Left kidney (tissue), 8 donors: ENCODE data around the gene PWWP2A. TPM values are rescaled to one million over a fixed set of nuclear protein-coding genes. Genes with fewer than 3 reads are reported as not detected.
"Not testable (repeated sequence)": the region's sequence is repeated elsewhere in the genome, so short reads cannot be mapped to it uniquely, and the experiment has no call there.

ENCODE experiments used
- DNase-seq: peaks from one replicate; pipeline ENCODE4 v3.0.0-alpha.2; 2013
- long read RNA-seq, 8 donors: transcript quantifications; one replicate each; lab custom pipeline, GENCODE V29; 2026
- polyA plus RNA-seq: library from polyadenylated mRNA; unstranded; fragments of 120-200 nt; gene quantifications from one replicate; pipeline ENCODE4 v1.2.1, GENCODE V29; 2013; ENCODE audit not compliant: insufficient read length

Gene PWWP2A
- 32.9 TPM for polyA plus RNA-seq
- long read RNA-seq, donor 1, transcript PWWP2A-201 (2 exons, 3,346 nt): major isoform, 11 of 15 reads
- long read RNA-seq, donor 1, partial matches to known transcripts: 0 of 15 reads
- long read RNA-seq, donor 1, other reads (novel, unspliced or antisense): 0 of 15 reads
- long read RNA-seq, donor 2, transcript PWWP2A-201 (2 exons, 3,346 nt): major isoform, 11 of 12 reads
- long read RNA-seq, donor 2, partial matches to known transcripts: 0 of 12 reads
- long read RNA-seq, donor 2, other reads (novel, unspliced or antisense): 0 of 12 reads
- long read RNA-seq, donor 3, transcript PWWP2A-201 (2 exons, 3,346 nt): major isoform, 5 of 8 reads
- long read RNA-seq, donor 3, partial matches to known transcripts: 0 of 8 reads
- long read RNA-seq, donor 3, other reads (novel, unspliced or antisense): 0 of 8 reads
- long read RNA-seq, donor 4, partial matches to known transcripts: 0 of 1 reads
- long read RNA-seq, donor 4, other reads (novel, unspliced or antisense): 0 of 1 reads
- long read RNA-seq, donor 5, transcript PWWP2A-201 (2 exons, 3,346 nt): major isoform, 7 of 11 reads
- long read RNA-seq, donor 5, partial matches to known transcripts: 0 of 11 reads
- long read RNA-seq, donor 5, other reads (novel, unspliced or antisense): 0 of 11 reads
- long read RNA-seq, donor 6, transcript PWWP2A-201 (2 exons, 3,346 nt): major isoform, 16 of 17 reads
- long read RNA-seq, donor 6, partial matches to known transcripts: 0 of 17 reads
- long read RNA-seq, donor 6, other reads (novel, unspliced or antisense): 0 of 17 reads
- long read RNA-seq, donor 7, transcript PWWP2A-201 (2 exons, 3,346 nt): major isoform, 7 of 10 reads
- long read RNA-seq, donor 7, partial matches to known transcripts: 0 of 10 reads
- long read RNA-seq, donor 7, other reads (novel, unspliced or antisense): 0 of 10 reads
- long read RNA-seq, donor 8, partial matches to known transcripts: 0 of 4 reads
- long read RNA-seq, donor 8, other reads (novel, unspliced or antisense): 0 of 4 reads

- DNase-seq: peak; percentile 100
These were observed at the start of gene PWWP2A for GRCh38 chr5:160119142-160119904. PWWP2A (minus strand) TSS chr5:160119450; CDS start chr5:160119388, 62 bp downstream.

GRCh38 chr5:160167624-160168165 is 48.4 kb upstream of the PWWP2A start:
- no peak for DNase-seq

- no peak for DNase-seq
These were observed 47.8 kb upstream of the PWWP2A start for GRCh38 chr5:160166973-160167623.

- DNase-seq: no peak
These were observed 47.1 kb upstream of the PWWP2A start for GRCh38 chr5:160166069-160166972.

- no peak for DNase-seq
These were observed 46.2 kb upstream of the PWWP2A start for GRCh38 chr5:160165137-160166068.

GRCh38 chr5:160162910-160163309 is 43.7 kb upstream of the PWWP2A start:
- DNase-seq: no peak

GRCh38 chr5:160161626-160162025 is 42.4 kb upstream of the PWWP2A start:
- no peak for DNase-seq

GRCh38 chr5:160160875-160161274 is 41.6 kb upstream of the PWWP2A start:
- DNase-seq: not testable (repeated sequence)

GRCh38 chr5:160159991-160160792 is 40.9 kb upstream of the PWWP2A start:
- no peak for DNase-seq

- no peak for DNase-seq
These were observed 38.8 kb upstream of the PWWP2A start for GRCh38 chr5:160158087-160158486.

GRCh38 chr5:160155017-160155750 is 35.9 kb upstream of the PWWP2A start:
- no peak for DNase-seq

GRCh38 chr5:160152901-160153300 is 33.7 kb upstream of the PWWP2A start:
- no peak for DNase-seq

GRCh38 chr5:160152287-160152686 is 33.0 kb upstream of the PWWP2A start:
- DNase-seq: no peak

GRCh38 chr5:160151017-160151416 is 31.8 kb upstream of the PWWP2A start:
- no peak for DNase-seq

- DNase-seq: no peak
These were observed 31.1 kb upstream of the PWWP2A start for GRCh38 chr5:160150381-160150780.

GRCh38 chr5:160144436-160144835 is 25.2 kb upstream of the PWWP2A start:
- not testable (repeated sequence) for DNase-seq

- DNase-seq: no peak
These were observed 15.1 kb upstream of the PWWP2A start for GRCh38 chr5:160134332-160134731.
